ENCODE results near the gene CCDC69.
"Not testable (repeated sequence)": the region's sequence is repeated elsewhere in the genome, so short reads cannot be mapped to it uniquely, and the experiment has no call there.

CCDC69 gene

GRCh38 chr5:151238303-151238741, 14.4 kb upstream of the CCDC69 start:
- Histone ChIP-seq H3K9me3 (ENCODE audit: control insufficient read depth, insufficient read depth, low read length) (no peaks in the 10 kb centered on the region), H3K4me1 (ENCODE audit: insufficient read depth, low read length) (peaks cover 10% of the 10 kb centered on the region; the same call in 1 of the 2 replicates), H3K9ac (ENCODE audit: low read depth, low read length) (peak overlapping the region; percentile 39; the same call in 1 of the 2 replicates), H3K36me3 (ENCODE audit: insufficient read depth, low read length) (no peaks in the 10 kb centered on the region)

- H3K4me1 ChIP-seq (ENCODE audit: insufficient read depth, low read length), result peaks cover 10% of the 10 kb centered on the region; the same call in 1 of the 2 replicates
- H3K36me3 ChIP-seq (ENCODE audit: insufficient read depth, low read length), result no peaks in the 10 kb centered on the region
- no peak overlapping the region for H3K9ac ChIP-seq (ENCODE audit: low read depth, low read length)
- H3K9me3 ChIP-seq (ENCODE audit: control insufficient read depth, insufficient read depth, low read length), result no peaks in the 10 kb centered on the region
Measured at GRCh38 chr5:151237685-151238084, 13.8 kb upstream of the CCDC69 start.

- no peaks in the 10 kb centered on the region for H3K9me3 ChIP-seq (ENCODE audit: control insufficient read depth, insufficient read depth, low read length)
- peaks cover 10% of the 10 kb centered on the region; the same call in 1 of the 2 replicates for H3K4me1 ChIP-seq (ENCODE audit: insufficient read depth, low read length)
- no peak overlapping the region for H3K9ac ChIP-seq (ENCODE audit: low read depth, low read length)
- no peaks in the 10 kb centered on the region for H3K36me3 ChIP-seq (ENCODE audit: insufficient read depth, low read length)
Measured at GRCh38 chr5:151236888-151237287, 13.0 kb upstream of the CCDC69 start.

DNA sequence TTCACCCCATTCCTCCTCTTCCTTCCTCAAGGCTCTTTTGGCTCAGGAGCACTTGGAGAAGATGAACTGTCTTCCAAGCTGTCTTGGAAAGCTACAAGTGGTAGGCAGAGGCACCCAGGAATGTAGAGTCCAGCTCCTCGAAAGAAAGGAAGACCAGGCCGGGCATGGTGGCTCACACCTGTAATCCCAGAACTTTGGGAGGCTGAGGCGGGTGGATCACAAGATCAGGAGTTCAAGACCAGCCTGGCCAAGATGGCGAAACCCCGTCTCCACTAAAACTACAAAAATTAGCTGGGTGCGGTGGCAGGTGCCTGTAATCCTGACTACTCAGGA, 11.3 kb upstream of the CCDC69 start:
- H3K9me3 ChIP-seq (ENCODE audit: control insufficient read depth, insufficient read depth, low read length); H3K4me1 ChIP-seq (ENCODE audit: insufficient read depth, low read length); H3K9ac ChIP-seq (ENCODE audit: low read depth, low read length); H3K36me3 ChIP-seq (ENCODE audit: insufficient read depth, low read length): not testable (repeated sequence)

DNA sequence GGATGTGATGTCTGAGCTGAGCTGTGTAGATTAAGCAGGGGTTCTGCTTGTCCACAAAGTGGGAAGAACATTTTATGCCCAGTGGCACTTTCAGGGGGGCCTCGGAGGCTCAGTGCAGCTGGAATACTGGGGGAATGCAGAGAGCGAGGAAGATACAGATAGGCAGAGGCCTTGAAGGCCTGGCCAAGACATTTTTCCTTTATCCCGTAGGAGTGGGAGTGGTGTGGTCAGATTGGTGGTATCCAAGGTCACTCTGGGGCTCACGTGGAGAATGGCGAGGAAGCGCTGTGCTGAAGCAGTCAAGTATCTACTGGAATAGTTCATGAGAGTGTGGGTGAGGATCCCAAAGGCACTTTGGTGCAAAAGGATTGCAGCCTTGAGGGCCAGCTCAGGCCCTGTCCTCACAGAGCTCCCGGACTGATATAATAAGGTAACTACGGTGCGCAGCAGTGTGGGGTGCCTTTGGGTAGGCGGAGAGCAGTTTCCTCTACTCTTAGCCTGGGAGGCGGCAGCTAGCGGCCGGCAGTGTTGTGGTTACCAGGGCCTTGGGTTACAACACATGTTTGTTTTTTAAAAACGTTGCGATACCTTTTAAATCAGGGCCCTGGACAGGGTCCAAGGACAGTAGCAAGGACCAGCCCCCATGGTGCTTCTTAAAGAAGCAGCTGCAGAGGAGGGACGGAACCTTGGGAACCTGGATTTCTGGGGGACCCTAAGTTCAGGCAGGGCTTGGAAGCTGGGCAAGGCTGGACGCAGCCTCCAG, 10.8 kb upstream of the CCDC69 start:
- no peak overlapping the region for H3K9ac ChIP-seq (ENCODE audit: low read depth, low read length)
- H3K36me3 ChIP-seq (ENCODE audit: insufficient read depth, low read length), result no peaks in the 10 kb centered on the region
- H3K9me3 ChIP-seq (ENCODE audit: control insufficient read depth, insufficient read depth, low read length), result no peaks in the 10 kb centered on the region
- peaks cover 5% of the 10 kb centered on the region; the same call in 1 of the 2 replicates for H3K4me1 ChIP-seq (ENCODE audit: insufficient read depth, low read length)

DNA sequence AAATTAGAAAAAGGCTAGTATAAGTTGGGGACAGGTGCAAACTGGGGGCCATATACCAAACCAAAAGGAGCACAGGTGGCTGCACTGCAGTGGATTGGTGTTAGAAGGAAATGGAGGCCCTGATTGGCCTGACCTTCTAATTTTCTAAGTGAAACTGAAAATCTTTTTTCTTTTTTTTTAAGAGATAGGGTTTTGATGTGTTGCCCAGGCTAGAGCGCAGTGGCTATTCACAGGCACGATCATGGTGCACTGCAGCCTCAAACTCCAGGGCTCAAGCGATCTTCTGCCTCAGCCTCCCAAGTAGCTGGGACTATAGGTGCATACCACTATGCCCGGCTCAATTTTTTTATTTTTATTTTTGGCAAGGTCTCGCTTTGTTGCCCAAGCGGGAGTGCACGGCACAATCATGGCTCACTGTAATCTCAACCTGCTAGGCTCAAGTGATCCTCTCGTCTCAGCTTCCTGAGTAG, 9.8 kb upstream of the CCDC69 start:
- Histone ChIP-seq H3K9me3 (ENCODE audit: control insufficient read depth, insufficient read depth, low read length) (no peaks in the 10 kb centered on the region), H3K4me1 (ENCODE audit: insufficient read depth, low read length) (peaks cover 4% of the 10 kb centered on the region; the same call in 1 of the 2 replicates), H3K36me3 (ENCODE audit: insufficient read depth, low read length) (no peaks in the 10 kb centered on the region), H3K9ac (ENCODE audit: low read depth, low read length) (no peak overlapping the region)

- Histone ChIP-seq H3K9ac (ENCODE audit: low read depth, low read length) (no peak overlapping the region), H3K9me3 (ENCODE audit: control insufficient read depth, insufficient read depth, low read length) (no peaks in the 10 kb centered on the region), H3K4me1 (ENCODE audit: insufficient read depth, low read length) (no peaks in the 10 kb centered on the region), H3K36me3 (ENCODE audit: insufficient read depth, low read length) (no peaks in the 10 kb centered on the region)
Measured at GRCh38 chr5:151231359-151231758, 7.5 kb upstream of the CCDC69 start.

- no peaks in the 10 kb centered on the region for H3K36me3 ChIP-seq (ENCODE audit: insufficient read depth, low read length)
- H3K4me1 ChIP-seq (ENCODE audit: insufficient read depth, low read length), result peaks cover 7% of the 10 kb centered on the region
- H3K9ac ChIP-seq (ENCODE audit: low read depth, low read length), result no peak overlapping the region
Measured at GRCh38 chr5:151230048-151230680, 6.3 kb upstream of the CCDC69 start.

DNA sequence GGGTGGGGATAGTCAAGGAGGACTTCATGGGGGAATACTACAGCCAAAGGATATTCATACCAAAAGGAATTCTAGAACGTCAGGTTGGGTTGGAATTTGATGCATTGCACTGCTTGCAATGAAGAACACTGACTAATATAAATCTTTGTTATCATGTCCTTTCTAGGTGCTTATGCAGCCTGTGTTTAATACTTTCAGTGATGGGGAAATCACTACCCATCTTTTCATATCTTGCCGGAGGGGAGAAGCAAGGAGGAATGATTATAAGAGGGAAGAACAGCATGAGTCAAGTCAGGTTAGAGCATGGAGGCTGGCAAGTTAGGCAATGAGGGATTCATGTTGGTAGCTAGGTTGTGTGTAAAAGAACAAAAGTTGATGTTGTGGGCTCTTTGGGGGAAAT, 5.1 kb upstream of the CCDC69 start:
- Histone ChIP-seq H3K4me1 (ENCODE audit: insufficient read depth, low read length) (peaks cover 15% of the 10 kb centered on the region), H3K9me3 (ENCODE audit: control insufficient read depth, insufficient read depth, low read length) (no peaks in the 10 kb centered on the region), H3K36me3 (ENCODE audit: insufficient read depth, low read length) (no peaks in the 10 kb centered on the region), H3K9ac (ENCODE audit: low read depth, low read length) (no peak overlapping the region)

More at GRCh38 chr5:151230048-151230680, 6.3 kb upstream of the CCDC69 start:
- no peaks in the 10 kb centered on the region for H3K9me3 ChIP-seq (ENCODE audit: control insufficient read depth, insufficient read depth, low read length)

DNA sequence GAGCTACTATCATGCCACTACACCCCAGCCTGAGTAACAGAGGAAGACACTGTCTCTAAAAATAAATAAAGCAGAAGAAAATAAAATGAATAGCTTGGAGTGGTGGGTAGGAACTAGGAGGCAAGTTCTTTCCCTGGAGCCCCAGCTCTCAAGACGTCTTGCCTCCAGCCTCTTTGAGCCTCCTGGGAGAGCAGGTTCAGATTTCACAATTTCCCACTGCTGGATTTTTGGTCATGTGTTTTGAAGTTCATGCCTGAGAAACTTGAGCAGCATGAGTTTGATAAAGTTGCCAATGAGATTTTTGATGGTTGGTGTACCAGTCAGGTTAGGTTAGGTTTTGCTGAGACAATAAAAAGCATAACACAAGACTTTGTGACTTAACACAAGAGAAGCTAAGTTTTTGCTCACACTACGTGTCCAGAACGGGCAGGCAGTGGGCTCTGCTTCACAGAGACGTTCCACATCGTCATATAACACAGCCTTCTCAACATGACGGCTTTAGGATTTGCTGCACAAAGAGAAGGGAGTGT, 4.1 kb upstream of the CCDC69 start:
- H3K4me1 ChIP-seq (ENCODE audit: insufficient read depth, low read length), result peaks cover 15% of the 10 kb centered on the region
- H3K9ac ChIP-seq (ENCODE audit: low read depth, low read length), result no peak overlapping the region
- H3K36me3 ChIP-seq (ENCODE audit: insufficient read depth, low read length), result no peaks in the 10 kb centered on the region
- no peaks in the 10 kb centered on the region for H3K9me3 ChIP-seq (ENCODE audit: control insufficient read depth, insufficient read depth, low read length)

- Histone ChIP-seq H3K36me3 (ENCODE audit: insufficient read depth, low read length) (no peaks in the 10 kb centered on the region), H3K9me3 (ENCODE audit: control insufficient read depth, insufficient read depth, low read length) (no peaks in the 10 kb centered on the region), H3K9ac (ENCODE audit: low read depth, low read length) (no peak overlapping the region), H3K4me1 (ENCODE audit: insufficient read depth, low read length) (peaks cover 23% of the 10 kb centered on the region)
Measured at GRCh38 chr5:151225475-151225874, 1.6 kb upstream of the CCDC69 start.

DNA sequence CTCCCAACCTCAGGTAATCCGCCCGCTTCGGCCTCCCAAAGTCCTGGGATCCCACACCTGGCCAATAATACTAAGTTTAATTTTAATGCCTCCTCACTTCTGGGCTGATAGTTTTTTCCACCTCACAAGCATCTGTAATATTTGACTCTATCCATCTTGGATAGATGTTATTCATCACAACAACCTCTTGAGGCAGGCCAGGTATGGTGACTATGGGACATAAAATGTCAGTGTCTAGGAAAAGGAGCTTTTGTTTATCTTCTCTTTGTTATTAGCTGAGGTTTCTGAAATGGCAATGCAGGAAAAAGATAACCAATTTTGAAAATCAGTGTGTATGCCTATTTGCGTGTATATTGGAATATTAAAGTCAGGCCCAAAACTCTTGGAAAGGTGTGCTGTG, 1.2 kb upstream of the CCDC69 start:
- H3K4me1 ChIP-seq (ENCODE audit: insufficient read depth, low read length), result peaks cover 23% of the 10 kb centered on the region
- H3K9me3 ChIP-seq (ENCODE audit: control insufficient read depth, insufficient read depth, low read length), result no peaks in the 10 kb centered on the region
- no peak overlapping the region for H3K9ac ChIP-seq (ENCODE audit: low read depth, low read length)
- H3K36me3 ChIP-seq (ENCODE audit: insufficient read depth, low read length), result no peaks in the 10 kb centered on the region

DNA sequence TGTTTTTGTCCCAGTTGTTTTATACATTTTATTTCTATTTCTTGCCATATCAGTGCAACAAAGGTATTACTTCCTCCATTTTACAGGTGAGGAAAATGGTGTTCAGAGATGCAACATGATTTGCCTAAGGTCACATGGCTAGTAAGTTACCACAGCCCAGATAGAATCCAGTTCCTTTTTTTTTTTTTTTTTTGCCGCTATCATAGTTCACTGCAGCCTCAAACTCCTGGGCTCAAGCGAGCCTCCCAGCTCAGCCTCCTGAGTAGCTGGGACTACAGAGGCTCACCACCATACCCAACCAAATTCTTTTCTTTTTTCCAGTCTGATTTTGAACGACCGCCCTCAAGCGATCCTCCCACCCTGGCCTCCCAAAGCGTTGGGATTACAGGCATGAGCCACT, 480 bp upstream of the CCDC69 start:
- Histone ChIP-seq H3K36me3 (ENCODE audit: insufficient read depth, low read length) (no peaks in the 10 kb centered on the region), H3K9ac (ENCODE audit: low read depth, low read length) (peak overlapping the region; percentile 94; the same call in 1 of the 2 replicates), H3K9me3 (ENCODE audit: control insufficient read depth, insufficient read depth, low read length) (no peaks in the 10 kb centered on the region), H3K4me1 (ENCODE audit: insufficient read depth, low read length) (peaks cover 23% of the 10 kb centered on the region)

GRCh38 chr5:151222790-151223446, 974 bp downstream of the CCDC69 start:
- no peaks in the 10 kb centered on the region for H3K9me3 ChIP-seq (ENCODE audit: control insufficient read depth, insufficient read depth, low read length)
- no peaks in the 10 kb centered on the region for H3K36me3 ChIP-seq (ENCODE audit: insufficient read depth, low read length)
- peaks cover 23% of the 10 kb centered on the region for H3K4me1 ChIP-seq (ENCODE audit: insufficient read depth, low read length)
- H3K9ac ChIP-seq (ENCODE audit: low read depth, low read length), result peak overlapping the region; percentile 94

Measured in ES-I3 (cell line).